SH-SY5Y (cell line): ENCODE measurements around the gene USP6NL.

Experiments used
- GATA2 ChIP-seq: IDR thresholded peaks from 2 replicates; pipeline ENCODE4 v1.6.1; 2011; ENCODE audit warnings: mild to moderate bottlenecking, low read depth, low read length
- GATA3 ChIP-seq: IDR thresholded peaks from 2 replicates; pipeline ENCODE4 v1.6.1; 2011; ENCODE audit warnings: low read depth, mild to moderate bottlenecking, low read length, moderate library complexity

Gene USP6NL

DNA sequence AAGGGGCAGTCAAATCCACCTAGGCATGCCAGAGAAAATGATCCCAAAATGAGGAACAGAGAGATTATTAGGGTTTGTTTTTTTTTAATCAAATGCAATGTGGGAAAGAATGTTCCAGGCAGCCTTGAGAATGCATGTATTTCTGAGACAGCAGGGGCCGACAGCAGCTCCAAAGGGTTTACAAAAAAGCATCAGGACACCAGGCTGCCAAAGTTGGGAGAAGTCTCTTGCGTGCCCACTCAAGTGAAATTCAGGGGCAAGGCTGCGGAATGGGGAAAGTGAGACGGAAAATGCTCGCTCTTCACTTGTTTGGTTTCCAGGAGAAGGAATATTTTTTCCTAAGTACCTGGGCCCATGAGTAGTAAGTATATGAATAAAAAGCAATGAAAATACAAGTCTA, 101.2 kb downstream of the USP6NL start:
- TF ChIP-seq GATA3 (no peak), GATA2 (no peak)

DNA sequence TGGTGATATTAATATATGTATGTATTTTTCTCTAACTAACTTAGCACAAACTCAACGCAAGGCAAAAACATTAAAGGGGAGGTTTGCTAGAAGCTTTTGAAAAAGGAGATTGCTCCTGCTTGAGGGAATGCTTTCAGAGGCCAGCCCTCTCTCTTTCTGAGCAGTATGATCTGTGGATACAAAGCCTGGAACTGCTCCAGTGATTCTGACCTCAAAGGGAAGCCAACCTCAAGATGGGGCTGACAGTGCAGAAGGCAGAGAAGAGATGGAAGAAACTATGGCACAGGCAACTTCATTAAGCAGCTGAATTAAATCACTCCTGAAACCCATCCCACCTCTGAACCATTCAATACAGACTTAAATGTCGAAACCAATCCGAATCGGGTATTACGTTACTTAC, 102.4 kb downstream of the USP6NL start:
- no peak for TF ChIP-seq GATA3
- no peak for TF ChIP-seq GATA2

DNA sequence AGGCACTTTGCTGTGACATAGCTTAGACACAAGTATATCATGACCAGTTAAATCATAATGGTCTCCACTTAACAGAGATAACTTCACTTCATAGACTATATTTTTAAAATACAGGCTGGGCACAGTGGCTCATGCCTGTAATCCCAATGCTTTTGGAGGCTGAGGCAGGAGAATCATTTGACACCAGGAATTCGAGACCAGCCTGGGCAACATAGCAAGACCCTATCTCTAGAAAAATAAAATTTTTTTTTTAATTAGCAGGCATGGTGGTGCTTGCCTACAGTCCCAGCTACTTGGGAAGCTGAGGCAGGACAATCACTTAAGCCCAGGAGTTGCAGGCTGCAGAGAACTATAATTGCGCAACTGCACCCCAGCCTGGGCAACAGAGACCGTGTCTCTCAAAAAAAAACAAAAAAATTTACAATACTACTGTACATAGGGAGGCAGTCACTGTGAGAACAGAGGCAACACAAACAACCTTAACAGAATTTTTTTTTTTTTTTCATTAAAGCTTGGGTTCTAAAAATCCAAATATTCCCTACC, 105.1 kb downstream of the USP6NL start:
- TF ChIP-seq GATA2: no peak
- TF ChIP-seq GATA3: no peak

DNA sequence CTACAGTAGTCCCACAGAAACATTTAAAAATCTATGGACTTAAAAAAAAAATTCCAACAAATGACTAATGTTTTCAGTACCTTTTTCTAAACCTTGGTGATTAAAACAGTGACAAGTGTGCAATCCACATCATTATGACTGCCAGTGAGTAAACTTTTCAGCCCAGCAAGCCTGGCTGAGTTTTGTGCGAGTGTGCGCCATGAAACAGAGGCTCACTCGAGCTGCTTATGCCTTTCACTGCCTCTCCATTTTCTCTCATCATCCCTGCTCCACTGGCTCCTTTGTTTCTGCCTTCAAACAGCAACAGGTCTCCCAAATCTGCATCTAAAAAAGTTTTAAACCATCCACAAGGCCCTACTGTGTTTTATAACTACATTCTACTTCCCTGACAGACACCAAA, 105.8 kb downstream of the USP6NL start:
- TF ChIP-seq GATA3 (no peak), GATA2 (no peak)

DNA sequence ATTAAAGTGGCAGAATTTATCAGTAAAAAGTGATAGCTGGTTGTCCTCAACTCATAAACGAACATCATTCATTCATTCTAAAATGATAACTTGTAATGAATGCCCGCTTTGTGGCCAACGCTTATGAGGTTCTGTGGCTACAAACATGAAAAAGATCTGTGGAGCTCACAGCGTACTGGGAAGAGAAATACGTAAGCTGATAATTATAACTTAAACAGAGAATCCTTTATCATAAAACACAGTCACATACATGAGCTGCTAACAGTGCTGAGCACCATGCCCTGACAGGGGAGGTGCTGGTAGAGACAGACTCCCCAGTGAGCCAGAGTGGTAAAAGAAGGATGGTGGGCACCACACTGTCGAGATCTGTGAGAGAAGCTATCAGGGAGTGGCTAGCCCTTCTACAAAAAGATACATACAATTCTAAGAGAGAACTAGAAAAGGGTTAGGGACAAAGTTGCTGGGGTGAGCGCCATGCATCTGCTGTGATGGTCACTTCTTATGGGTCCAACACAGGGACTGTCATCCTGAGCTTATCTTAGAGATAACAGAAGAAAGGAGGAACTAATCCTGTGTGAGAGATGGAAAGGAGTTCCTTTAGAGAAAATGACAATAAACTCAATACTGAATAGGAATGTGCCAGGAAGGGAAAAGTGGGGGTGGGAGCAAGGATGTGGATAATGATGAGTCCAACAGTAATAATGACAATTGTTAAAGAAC, 106.7 kb downstream of the USP6NL start:
- TF ChIP-seq GATA3 (no peak), GATA2 (no peak)

DNA sequence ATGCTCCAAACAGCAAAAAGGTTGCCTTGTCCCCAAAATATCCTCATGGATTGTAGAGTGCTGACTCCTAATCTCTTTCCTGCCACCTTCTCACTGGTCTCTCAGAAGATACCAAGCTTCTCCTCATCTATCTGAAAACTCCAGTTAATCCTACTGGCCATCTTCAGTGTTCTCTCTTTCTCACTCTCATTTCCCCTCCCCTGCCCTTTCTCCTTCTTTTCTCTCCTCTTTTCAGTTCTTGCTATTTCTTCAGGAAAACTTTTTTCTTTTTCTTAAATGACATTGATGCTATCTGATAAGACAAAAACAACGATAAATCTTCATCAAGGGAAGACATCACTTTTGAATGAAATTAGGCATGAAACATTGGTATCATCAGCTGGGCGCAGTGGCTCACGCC, 109.8 kb downstream of the USP6NL start:
- no peak for TF ChIP-seq GATA3
- TF ChIP-seq GATA2: no peak

DNA sequence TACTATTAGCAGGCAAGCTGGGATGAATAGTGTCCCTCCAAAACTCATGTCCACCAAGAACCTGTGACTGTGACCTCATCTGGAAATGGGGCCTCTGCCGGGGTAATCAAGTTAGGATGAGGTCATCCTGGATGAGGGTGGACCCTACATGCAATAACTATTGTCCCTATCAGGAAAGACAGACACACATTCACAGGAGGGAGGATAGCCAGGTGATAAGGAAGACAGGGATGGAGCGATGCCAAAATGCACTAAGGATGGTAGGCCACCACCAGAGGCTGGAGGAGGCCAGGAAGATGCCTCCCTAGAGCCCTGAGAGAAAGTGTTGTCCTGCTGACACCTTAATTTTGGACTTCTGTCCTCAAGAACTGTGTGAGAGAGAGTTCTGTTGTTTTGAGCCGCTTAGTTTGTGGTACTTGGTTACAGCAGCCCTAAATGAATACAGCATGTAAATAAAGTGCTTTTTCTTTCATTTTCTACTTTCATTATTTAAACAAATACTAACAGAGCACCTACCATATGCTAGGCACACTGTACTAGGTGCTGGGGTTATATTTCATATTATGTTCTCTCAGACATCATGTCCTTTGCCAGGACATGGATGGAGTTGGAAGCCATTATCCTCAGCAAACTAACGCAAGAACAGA, 111.9 kb downstream of the USP6NL start:
- no peak for TF ChIP-seq GATA3
- TF ChIP-seq GATA2: no peak

DNA sequence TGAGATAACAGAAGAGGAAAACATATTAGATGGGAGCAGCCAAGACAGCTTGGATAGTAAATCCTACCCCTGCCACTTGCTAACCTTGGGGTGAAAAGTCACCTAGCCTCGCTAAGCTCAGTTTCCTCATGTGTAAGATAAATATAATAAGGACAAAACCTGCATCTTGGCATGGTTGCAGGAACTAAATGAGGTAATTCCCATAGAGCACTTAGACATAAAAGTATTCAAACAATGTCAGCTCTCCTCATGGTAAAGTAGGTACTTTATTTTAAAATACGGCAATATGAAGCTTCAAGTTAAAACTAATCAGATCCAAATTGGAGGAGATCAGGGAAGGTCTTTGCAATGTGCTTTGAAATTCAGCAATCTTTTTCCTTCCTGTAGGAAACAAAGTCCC, 113.1 kb downstream of the USP6NL start:
- TF ChIP-seq GATA2: no peak
- no peak for TF ChIP-seq GATA3

DNA sequence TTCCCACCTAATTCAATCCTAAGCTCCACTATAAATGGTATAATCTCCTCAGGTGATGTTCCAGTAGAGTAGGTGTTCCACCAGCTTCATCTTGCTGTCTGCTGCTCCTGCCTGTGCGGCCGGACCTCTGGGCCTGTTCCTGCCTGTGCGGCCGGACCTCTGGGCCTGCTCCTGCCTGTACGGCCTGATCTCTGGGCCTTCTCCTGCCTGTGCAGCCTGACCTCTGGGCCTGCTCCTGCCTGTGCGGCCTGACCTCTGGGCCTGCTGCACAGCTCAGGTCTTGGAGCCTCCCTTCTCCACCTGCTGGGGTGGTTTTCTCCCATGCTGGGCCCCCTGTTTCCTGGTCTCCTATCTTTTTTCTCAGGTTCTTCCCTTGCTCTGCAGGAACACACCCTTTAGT, 117.8 kb downstream of the USP6NL start:
- TF ChIP-seq GATA2 (no peak), GATA3 (no peak)

DNA sequence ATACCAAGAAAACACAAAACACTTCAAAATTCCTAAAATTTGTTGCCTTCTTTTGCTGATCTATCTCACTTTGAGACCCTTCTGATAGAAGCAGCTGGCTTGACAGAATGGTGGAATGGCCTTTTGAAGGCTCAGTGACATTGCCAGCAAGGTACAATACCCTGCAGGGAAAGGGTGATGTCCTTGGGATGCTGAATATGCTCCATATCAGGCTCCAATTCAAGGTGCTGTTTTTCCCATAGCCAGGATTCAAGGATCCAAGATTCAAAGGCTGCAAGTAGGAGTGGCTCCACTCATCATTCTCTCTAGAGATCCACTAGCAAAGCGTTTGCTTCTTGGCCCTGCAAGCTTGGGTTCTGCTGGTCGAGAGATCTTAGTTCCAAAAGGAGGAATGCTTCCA, 120.4 kb downstream of the USP6NL start:
- TF ChIP-seq GATA2 (no peak), GATA3 (no peak)

DNA sequence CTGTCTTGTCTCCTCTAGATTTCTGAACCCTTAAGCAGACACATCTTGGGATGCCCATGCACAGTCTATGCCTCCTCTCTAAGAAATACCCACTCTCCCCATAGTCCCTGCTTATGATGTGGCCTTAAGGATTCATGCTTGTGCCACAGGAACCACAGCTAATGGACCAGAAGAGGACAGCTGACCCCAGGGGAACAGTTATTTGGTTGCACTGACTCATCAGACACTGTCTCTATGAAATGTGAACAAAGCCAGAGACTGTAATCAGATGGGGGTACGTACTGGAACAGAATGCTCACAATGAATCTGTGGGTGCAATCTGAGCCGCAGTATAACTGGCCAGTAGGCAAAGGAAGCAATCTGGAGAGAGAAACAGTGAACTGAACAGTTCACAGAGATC, 121.9 kb downstream of the USP6NL start:
- no peak for TF ChIP-seq GATA2
- no peak for TF ChIP-seq GATA3

DNA sequence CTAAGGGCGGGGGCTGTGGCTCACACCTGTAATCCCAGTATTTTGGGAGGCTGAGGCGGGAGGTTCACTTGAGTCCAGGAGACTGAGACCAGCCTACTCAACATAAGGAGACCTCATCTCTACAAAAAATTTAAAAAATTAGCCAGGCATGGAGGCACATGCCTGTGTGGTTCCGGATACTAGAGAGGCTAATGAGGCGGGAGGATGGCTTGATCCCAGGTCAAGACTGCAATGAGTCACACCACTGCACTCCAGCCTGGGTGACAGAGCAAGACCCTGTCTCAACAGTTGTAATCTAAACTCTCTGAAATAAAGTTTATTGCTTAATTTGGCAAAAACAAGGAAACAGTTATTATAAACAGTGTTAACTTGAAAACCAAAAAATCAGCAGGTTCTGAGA, 123.3 kb downstream of the USP6NL start:
- TF ChIP-seq GATA3 (no peak), GATA2 (no peak)

DNA sequence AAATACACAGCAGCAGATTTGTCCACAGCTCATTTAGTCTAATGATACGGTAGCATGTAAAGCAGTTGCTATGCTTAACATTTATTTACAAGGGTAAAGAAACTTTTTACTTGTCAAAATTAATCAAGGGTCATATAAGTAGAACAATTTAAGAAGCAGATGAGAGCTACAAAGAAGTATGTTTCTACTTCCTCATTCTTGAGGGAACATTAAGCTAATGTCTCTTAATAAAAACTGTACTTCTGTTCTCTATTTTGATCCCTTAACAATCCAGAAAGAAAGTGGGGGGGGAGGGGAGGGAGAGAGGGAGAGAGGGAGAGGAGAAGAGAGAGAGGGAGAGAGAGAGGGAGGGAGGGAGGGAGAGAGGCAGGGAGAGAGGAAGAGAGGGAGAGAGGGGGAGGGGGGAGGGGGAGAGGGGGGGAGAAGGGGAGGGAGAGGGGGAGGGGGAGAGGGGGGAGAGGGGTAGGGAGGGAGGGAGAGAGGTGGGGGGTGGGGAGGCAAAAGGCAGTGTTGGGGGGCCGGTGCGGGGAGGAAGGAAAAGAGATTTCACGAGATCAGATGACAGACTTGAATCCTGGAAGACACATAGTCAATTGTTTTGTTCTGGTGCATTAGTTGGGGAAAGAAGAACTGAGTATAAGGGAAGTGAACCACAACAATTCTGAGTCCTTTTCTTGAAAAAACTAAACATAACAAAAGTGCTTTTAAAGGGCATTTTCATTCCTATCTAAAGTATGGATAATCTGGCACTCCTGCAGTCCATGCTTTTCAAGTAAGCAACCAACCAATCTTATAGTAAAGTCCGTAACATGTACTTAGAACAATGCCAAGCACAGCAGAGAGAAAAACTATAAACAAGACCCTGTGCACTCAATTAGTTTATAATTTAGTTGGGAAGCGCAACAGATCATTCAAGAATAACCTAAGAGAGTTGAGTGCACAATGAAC, 128.0 kb downstream of the USP6NL start:
- TF ChIP-seq GATA3 (no peak), GATA2 (no peak)

DNA sequence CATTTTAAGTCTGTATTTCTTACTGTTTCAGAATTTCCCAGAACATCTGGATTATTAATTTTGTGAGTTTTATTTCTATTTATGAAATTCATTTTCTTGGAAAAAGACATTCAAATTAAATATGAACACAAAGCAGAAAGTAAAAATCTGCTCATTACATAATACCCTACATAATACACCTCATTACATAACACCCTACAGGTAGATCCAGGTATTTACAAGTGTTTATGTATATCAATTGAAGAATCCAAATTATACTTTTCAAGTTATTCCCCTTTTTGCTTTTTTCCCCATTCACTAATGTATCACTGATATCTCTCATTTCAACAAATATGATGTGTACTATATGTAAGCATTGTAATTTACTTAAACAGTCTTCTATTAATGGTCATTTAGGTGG, 129.1 kb downstream of the USP6NL start:
- TF ChIP-seq GATA3: no peak
- TF ChIP-seq GATA2: no peak
